Fibroblast of the aortic adventitia (primary cell): ENCODE data around the gene SRC. TPM values are rescaled to one million over a fixed set of nuclear protein-coding genes. Genes with fewer than 3 reads are reported as not detected.

Experiments
- DNase-seq: peaks from one replicate; pipeline ENCODE4 v3.0.0-alpha.2; 2010; ENCODE audit warnings: low read depth
- H3K4me3 ChIP-seq: 2 replicates; pipeline ENCODE4 v1.5.1; 2011; ENCODE audit warnings: low read depth, mild to moderate bottlenecking, control low read depth, low read length, moderate library complexity
- total RNA-seq: library from RNA; depleted of rRNA; stranded (reverse); fragments of >200 nt; gene quantifications from 2 replicates; pipeline ENCODE4 v1.2.3, GENCODE V29; 2012; ENCODE audit warnings: low replicate concordance
- TF ChIP-seq, protein P1 (sequence below): IDR thresholded peaks from 2 replicates; pipeline ENCODE4 v1.5.1; 2011; ENCODE audit warnings: mild to moderate bottlenecking, low read length, control low read depth, inconsistent platforms; ENCODE audit not compliant: insufficient read depth

SRC gene
- total RNA-seq, 1 donor = 19.1 TPM

DNA sequence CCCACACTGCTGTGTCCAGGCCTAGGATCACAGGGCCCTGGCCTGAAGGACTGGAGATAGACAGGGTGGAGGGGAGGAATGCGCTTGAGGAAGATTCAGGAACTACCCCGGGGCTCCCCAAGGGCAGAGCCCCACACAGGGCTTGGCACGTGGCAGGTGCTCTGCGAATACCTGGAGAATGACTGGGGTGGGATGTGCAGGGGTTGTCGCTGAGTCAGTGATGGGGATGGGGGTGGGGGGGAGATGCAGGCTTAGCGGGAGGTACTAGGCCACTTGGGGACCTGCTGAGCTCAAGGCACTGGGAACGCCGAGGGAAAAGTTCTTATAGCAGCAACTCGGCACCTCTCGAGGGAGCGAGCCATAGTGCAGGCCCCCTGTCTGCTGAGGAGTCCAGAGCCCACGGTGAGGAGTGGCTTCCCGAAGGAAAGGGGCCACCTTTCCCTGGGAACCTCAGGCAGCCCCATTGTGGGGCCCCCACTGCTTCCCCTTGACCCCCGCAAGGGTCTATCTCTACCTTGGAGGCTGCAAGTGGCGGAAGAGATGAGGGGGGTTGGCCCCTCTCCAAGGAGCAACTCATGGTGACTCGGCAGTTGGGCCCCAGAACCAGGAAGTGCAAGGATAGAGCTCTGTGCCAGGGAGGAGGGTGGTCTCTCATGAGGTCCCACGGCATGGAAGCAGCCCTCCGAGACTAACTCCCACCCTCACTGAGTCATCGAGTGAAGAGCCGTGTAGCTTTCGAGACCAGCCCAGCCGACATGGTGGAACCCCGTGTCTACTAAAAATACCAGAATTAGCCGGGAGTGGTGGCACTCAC is 33.1 kb downstream of the SRC start:
- TF ChIP-seq, protein P1, sequence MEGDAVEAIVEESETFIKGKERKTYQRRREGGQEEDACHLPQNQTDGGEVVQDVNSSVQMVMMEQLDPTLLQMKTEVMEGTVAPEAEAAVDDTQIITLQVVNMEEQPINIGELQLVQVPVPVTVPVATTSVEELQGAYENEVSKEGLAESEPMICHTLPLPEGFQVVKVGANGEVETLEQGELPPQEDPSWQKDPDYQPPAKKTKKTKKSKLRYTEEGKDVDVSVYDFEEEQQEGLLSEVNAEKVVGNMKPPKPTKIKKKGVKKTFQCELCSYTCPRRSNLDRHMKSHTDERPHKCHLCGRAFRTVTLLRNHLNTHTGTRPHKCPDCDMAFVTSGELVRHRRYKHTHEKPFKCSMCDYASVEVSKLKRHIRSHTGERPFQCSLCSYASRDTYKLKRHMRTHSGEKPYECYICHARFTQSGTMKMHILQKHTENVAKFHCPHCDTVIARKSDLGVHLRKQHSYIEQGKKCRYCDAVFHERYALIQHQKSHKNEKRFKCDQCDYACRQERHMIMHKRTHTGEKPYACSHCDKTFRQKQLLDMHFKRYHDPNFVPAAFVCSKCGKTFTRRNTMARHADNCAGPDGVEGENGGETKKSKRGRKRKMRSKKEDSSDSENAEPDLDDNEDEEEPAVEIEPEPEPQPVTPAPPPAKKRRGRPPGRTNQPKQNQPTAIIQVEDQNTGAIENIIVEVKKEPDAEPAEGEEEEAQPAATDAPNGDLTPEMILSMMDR = no peak
- H3K4me3 ChIP-seq = no peak overlapping the region
- DNase-seq = peak; percentile 47

DNA sequence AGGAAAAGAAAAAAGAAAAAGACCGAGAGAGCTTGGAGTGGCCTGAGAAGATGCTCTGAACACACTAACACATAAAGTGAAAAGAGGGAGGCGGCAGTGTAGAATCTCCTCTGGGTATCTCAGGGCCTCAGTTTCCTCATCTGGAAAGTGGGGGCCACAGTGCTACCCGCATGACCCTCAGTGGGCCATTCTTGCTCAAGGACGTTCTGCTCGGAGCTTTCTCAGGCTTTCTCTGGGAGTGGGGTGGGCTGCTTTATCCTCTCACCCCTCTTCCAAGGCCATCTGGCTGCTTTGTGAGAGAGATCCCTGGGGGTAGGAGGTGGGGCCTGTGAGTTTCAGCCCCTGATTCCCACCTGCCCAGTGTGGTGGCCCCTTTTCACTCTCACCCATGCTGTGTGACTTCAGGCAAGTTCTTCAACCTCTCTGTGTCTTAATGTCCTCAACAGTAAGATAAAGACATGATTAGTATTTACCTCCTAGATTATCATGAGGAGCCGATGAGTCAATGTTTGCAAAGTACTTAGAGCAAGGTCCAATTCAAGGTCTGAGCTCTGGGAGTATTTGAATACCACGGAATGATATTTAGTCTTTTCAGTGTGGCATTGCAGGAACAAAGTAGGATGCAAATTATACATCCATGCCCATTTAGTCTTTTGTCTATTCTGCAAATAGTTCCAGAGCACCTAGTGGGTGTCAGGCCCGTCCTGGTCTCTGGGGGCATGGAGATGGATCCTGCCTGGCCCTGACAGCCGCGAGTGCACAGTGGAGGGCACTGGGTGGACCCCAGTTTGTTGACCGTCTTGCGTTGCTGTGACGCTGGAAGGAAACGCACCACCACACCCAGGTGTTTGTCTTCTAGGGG is 34.3 kb downstream of the SRC start:
- DNase-seq = peak; percentile 32
- TF ChIP-seq, protein P1 = no peak
- H3K4me3 ChIP-seq = no peak overlapping the region

DNA sequence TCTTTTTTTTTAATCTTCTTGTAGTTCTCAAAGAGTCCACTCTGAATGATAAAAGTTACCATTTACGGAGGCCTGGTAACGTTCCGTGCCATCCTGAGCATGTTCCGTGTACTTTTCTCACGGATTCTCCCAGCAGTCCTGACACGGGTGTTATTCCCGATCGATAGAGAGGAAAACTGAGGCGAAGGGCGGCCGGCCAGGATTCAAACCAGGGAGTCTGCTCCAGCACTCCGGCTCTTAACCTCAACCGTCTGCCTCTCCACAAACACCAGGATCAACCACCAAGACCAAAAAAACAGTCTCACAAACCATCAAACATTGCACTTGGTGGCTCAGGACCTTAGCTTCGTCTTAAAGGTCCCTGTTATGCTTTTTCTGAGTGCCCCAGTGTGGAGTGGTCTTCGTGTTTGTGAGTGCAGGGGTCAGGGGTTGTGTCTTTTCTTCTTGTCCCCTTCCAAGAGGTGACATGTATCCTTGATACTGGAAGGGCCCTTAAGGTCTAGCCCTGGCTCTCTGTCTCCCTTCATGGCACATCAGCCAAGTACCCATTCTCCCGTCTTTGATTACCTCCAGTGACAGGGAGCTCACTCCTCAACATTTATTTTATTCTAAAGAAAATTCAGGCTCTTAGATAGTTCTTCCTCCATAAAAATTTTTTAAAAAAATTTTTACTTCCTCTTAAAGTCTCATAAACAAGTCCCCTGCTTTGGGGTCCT is 35.1 kb downstream of the SRC start:
- TF ChIP-seq, protein P1 = no peak
- no peak overlapping the region for H3K4me3 ChIP-seq
- no peak for DNase-seq

DNA sequence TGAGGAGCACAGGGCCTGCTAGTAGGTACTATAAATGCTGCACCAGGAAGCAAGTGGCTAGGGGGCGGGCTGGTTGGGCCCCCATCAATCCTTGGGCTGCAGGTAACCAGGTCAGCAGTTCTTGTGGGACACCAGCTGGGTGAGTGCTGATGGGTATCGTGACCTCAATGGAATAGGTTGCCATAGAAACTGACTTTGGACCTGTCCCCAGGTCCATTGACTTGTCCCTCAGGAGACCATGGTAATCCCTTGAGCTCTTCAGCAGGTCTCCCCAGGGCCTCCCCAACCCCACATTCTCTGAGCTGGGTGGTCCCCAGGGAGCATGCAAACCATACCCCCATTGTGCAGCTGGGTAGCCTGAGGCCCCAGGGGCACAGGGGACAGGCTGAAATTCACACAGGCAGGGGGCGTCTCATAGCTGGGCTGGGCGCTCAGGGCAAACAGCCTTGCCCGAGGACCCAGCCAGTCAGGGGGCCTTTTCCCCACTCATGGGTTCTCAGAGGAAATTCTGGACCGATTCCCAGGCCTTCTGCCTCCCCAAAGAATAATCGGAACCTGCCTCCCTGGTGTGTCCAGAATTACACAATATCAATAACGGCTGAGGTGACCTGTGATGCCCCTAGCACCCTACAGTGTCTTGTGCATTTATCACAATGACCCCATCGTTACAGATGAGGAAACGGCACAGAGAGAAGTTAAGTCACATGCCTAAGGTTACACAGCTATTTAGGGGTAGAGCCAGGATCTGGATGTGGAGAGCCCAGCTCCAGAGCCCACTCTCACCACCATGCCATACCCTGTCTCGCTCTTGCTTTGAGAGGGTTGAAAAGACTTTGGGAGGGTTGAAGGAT is 35.9 kb downstream of the SRC start:
- H3K4me3 ChIP-seq = no peak overlapping the region
- DNase-seq = no peak
- TF ChIP-seq, protein P1 = no peak

DNA sequence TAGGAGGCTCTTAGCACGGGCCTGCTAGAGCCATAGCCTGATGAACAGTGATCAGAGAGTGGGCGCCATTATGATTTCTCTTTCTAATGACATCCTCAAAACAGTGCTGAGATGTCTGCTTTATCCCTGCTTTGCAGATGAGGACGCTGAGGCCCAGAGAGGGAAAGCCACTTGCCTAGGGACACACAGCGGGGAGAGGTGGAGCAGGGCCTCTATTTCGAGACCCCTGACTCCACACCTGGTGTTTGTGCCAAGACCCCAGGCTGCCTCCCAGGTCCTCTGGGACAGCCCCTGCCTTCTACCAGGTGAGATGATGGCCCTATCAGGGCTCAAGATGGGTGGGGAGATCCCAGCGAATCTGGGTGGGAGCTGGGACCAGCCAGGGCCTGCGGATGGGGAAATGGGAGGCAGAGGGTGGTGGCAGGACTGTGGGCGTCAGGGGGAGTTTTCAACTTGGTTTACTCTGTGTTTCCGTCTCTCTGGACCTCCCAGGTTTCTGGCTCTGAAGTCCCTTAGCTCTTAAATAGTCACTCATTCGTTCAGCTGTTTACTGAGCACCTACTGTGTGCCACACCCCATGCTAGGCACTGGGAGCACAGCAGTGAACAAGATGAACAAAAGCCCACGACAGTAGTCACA is 36.7 kb downstream of the SRC start:
- H3K4me3 ChIP-seq = no peak overlapping the region
- TF ChIP-seq, protein P1 = no peak
- DNase-seq = no peak
